HEK293 (cell line): ENCODE results near the gene NEAT1.

Source experiments
- GLIS1 ChIP-seq: fragments of 450-650 bp; formaldehyde crosslinking; IDR thresholded peaks from 2 replicates; pipeline ENCODE4 v1.5.1; 2016; ENCODE audit warnings: missing biosample characterization, missing genetic modification characterization
- KLF9 ChIP-seq: fragments of 450-650 bp; formaldehyde crosslinking; IDR thresholded peaks from 2 replicates; pipeline ENCODE4 v1.5.1; 2016; ENCODE audit warnings: missing biosample characterization, missing genetic modification characterization, low read depth
- MEIS1 ChIP-seq: sonication (generic); formaldehyde crosslinking; IDR thresholded peaks from 2 replicates; pipeline ENCODE4 v1.8.1; 2022; ENCODE audit warnings: missing genetic modification reagents, mild to moderate bottlenecking, borderline replicate concordance
- ZBTB17 ChIP-seq: fragments of 450-650 bp; formaldehyde crosslinking; IDR thresholded peaks from 2 replicates; pipeline ENCODE4 v1.5.1; 2016; ENCODE audit warnings: missing biosample characterization, missing genetic modification characterization
- ZNF10 ChIP-seq: fragments of 450-650 bp; formaldehyde crosslinking; IDR thresholded peaks from 2 replicates; pipeline ENCODE4 v1.5.1; 2017; ENCODE audit warnings: missing biosample characterization, missing genetic modification characterization
- ZNF114 ChIP-seq: fragments of 450-650 bp; formaldehyde crosslinking; IDR thresholded peaks from 2 replicates; pipeline ENCODE4 v1.5.0; 2017; ENCODE audit warnings: missing biosample characterization, missing genetic modification characterization
- ZNF169 ChIP-seq: fragments of 450-650 bp; formaldehyde crosslinking; IDR thresholded peaks from 2 replicates; pipeline ENCODE4 v1.5.1; 2016; ENCODE audit warnings: missing biosample characterization, missing genetic modification characterization
- ZNF174 ChIP-seq: fragments of 450-650 bp; formaldehyde crosslinking; IDR thresholded peaks from 2 replicates; pipeline ENCODE4 v1.5.0; 2017; ENCODE audit warnings: missing biosample characterization, mild to moderate bottlenecking, missing genetic modification characterization
- ZNF202 ChIP-seq: fragments of 450-650 bp; formaldehyde crosslinking; IDR thresholded peaks from 2 replicates; pipeline ENCODE4 v1.5.1; 2016; ENCODE audit warnings: missing biosample characterization, missing genetic modification characterization, borderline replicate concordance
- ZNF426 ChIP-seq: fragments of 450-650 bp; formaldehyde crosslinking; IDR thresholded peaks from 2 replicates; pipeline ENCODE4 v1.5.1; 2017; ENCODE audit warnings: missing biosample characterization, missing genetic modification characterization, mild to moderate bottlenecking, inconsistent platforms, moderate library complexity
- ZNF473 ChIP-seq: fragments of 450-650 bp; formaldehyde crosslinking; IDR thresholded peaks from 2 replicates; pipeline ENCODE4 v1.5.1; 2017; ENCODE audit warnings: missing biosample characterization, missing genetic modification characterization
- ZNF514 ChIP-seq: fragments of 450-650 bp; formaldehyde crosslinking; IDR thresholded peaks from 2 replicates; pipeline ENCODE4 v1.5.1; 2016; ENCODE audit warnings: missing biosample characterization, missing genetic modification characterization
- ZNF600 ChIP-seq: fragments of 450-650 bp; formaldehyde crosslinking; IDR thresholded peaks from 2 replicates; pipeline ENCODE4 v1.5.1; 2016; ENCODE audit warnings: missing biosample characterization, missing genetic modification characterization
- ZNF677 ChIP-seq: fragments of 450-650 bp; IDR thresholded peaks from 2 replicates; pipeline ENCODE4 v1.5.0; 2018; ENCODE audit warnings: missing biosample characterization, mild to moderate bottlenecking, missing genetic modification characterization, moderate library complexity
- ZNF707 ChIP-seq: fragments of 450-650 bp; formaldehyde crosslinking; IDR thresholded peaks from 2 replicates; pipeline ENCODE4 v1.5.1; 2016; ENCODE audit warnings: missing biosample characterization, missing genetic modification characterization
- ZNF76 ChIP-seq: fragments of 450-650 bp; formaldehyde crosslinking; IDR thresholded peaks from 2 replicates; pipeline ENCODE4; 2016; ENCODE audit warnings: low read depth, missing biosample characterization, missing genetic modification characterization, borderline replicate concordance
- TF ChIP-seq, protein P1 (sequence below): fragments of 450-650 bp; formaldehyde crosslinking; IDR thresholded peaks from 2 replicates; pipeline ENCODE4 v1.5.1; 2016; ENCODE audit warnings: missing biosample characterization, missing genetic modification characterization, borderline replicate concordance
- TF ChIP-seq, protein P2 (sequence below): fragments of 450-650 bp; formaldehyde crosslinking; IDR thresholded peaks from 2 replicates; pipeline ENCODE4 v1.5.1; 2016; ENCODE audit warnings: missing biosample characterization, missing genetic modification characterization
- TF ChIP-seq, protein P3 (sequence below): fragments of 450-650 bp; formaldehyde crosslinking; IDR thresholded peaks from 2 replicates; pipeline ENCODE4 v1.5.1; 2016; ENCODE audit warnings: missing biosample characterization, missing genetic modification characterization
- TF ChIP-seq, protein P4 (sequence below): fragments of 450-650 bp; formaldehyde crosslinking; IDR thresholded peaks from 2 replicates; pipeline ENCODE4 v1.5.1; 2016; ENCODE audit warnings: missing biosample characterization, missing genetic modification characterization, borderline replicate concordance
- TF ChIP-seq, protein P5 (sequence below): fragments of 450-650 bp; formaldehyde crosslinking; IDR thresholded peaks from 2 replicates; pipeline ENCODE4 v1.5.1; 2016; ENCODE audit warnings: missing biosample characterization, missing genetic modification characterization

NEAT1 gene

DNA sequence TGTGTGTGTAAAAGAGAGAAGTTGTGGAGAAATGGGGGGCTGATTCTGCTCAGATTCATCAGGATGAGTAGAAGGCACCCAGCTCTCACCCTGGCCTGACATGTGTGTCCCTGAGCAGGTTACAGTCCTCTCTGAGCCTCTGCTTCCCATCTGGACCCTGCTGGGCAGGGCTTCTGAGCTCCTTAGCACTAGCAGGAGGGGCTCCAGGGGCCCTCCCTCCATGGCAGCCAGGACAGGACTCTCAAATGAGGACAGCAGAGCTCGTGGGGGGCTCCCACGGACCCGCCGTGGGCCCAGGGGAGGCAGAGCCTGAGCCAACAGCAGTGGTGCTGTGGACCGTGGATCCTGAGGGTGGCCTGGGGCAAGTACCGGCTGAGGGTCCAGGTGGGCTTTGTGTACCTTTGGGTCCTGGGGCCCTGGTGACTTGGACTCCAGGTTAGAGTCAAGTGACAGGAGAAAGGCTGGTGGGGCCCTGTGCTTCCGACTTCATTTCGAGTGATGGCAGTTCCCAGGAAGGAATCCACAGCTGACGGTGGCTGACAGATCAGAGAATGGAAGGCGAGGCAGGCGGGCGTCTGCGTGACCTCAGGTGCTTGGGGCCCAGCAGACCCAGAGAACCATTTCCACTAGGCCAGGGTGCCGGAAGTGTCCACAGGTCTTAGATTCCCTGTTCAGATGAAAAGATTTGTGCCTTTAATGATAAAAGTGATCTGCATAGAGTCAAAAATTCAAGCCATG, 21.9 kb downstream of the NEAT1 start (continued):
- no peak for TF ChIP-seq ZNF169 (tag by site-specific recombination)
- TF ChIP-seq ZNF76 (tag by site-specific recombination), result no peak
- TF ChIP-seq ZNF426 (tag by site-specific recombination), result no peak
- TF ChIP-seq, protein P1, sequence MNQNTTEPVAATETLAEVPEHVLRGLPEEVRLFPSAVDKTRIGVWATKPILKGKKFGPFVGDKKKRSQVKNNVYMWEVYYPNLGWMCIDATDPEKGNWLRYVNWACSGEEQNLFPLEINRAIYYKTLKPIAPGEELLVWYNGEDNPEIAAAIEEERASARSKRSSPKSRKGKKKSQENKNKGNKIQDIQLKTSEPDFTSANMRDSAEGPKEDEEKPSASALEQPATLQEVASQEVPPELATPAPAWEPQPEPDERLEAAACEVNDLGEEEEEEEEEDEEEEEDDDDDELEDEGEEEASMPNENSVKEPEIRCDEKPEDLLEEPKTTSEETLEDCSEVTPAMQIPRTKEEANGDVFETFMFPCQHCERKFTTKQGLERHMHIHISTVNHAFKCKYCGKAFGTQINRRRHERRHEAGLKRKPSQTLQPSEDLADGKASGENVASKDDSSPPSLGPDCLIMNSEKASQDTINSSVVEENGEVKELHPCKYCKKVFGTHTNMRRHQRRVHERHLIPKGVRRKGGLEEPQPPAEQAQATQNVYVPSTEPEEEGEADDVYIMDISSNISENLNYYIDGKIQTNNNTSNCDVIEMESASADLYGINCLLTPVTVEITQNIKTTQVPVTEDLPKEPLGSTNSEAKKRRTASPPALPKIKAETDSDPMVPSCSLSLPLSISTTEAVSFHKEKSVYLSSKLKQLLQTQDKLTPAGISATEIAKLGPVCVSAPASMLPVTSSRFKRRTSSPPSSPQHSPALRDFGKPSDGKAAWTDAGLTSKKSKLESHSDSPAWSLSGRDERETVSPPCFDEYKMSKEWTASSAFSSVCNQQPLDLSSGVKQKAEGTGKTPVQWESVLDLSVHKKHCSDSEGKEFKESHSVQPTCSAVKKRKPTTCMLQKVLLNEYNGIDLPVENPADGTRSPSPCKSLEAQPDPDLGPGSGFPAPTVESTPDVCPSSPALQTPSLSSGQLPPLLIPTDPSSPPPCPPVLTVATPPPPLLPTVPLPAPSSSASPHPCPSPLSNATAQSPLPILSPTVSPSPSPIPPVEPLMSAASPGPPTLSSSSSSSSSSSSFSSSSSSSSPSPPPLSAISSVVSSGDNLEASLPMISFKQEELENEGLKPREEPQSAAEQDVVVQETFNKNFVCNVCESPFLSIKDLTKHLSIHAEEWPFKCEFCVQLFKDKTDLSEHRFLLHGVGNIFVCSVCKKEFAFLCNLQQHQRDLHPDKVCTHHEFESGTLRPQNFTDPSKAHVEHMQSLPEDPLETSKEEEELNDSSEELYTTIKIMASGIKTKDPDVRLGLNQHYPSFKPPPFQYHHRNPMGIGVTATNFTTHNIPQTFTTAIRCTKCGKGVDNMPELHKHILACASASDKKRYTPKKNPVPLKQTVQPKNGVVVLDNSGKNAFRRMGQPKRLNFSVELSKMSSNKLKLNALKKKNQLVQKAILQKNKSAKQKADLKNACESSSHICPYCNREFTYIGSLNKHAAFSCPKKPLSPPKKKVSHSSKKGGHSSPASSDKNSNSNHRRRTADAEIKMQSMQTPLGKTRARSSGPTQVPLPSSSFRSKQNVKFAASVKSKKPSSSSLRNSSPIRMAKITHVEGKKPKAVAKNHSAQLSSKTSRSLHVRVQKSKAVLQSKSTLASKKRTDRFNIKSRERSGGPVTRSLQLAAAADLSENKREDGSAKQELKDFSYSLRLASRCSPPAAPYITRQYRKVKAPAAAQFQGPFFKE (tag by site-specific recombination), result no peak
- TF ChIP-seq, protein P2, sequence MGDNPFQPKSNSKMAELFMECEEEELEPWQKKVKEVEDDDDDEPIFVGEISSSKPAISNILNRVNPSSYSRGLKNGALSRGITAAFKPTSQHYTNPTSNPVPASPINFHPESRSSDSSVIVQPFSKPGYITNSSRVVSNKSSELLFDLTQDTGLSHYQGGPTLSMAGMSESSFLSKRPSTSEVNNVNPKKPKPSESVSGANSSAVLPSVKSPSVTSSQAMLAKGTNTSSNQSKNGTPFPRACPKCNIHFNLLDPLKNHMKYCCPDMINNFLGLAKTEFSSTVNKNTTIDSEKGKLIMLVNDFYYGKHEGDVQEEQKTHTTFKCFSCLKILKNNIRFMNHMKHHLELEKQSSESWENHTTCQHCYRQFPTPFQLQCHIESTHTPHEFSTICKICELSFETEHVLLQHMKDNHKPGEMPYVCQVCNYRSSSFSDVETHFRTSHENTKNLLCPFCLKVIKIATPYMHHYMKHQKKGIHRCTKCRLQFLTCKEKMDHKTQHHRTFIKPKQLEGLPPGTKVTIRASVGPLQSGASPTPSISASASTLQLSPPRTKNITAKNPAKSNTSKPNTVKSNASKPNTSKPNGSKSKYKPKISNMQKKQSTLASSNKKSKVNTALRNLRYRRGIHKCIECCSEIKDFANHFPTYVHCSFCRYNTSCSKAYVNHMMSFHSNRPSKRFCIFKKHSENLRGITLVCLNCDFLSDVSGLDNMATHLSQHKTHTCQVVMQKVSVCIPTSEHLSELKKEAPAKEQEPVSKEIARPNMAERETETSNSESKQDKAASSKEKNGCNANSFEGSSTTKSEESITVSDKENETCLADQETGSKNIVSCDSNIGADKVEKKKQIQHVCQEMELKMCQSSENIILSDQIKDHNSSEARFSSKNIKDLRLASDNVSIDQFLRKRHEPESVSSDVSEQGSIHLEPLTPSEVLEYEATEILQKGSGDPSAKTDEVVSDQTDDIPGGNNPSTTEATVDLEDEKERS (tag by site-specific recombination), result no peak
- no peak for TF ChIP-seq KLF9
- TF ChIP-seq MEIS1 (CRISPR knock-in tag), result no peak
- peak; percentile 31; the same call in 1 of the 2 replicates for TF ChIP-seq GLIS1 (tag by site-specific recombination)
- no peak for TF ChIP-seq ZNF473 (tag by site-specific recombination)
- no peak for TF ChIP-seq ZNF707 (tag by site-specific recombination)
- no peak for TF ChIP-seq ZNF10
- no peak for TF ChIP-seq ZNF600 (tag by site-specific recombination)
- TF ChIP-seq, protein P3, sequence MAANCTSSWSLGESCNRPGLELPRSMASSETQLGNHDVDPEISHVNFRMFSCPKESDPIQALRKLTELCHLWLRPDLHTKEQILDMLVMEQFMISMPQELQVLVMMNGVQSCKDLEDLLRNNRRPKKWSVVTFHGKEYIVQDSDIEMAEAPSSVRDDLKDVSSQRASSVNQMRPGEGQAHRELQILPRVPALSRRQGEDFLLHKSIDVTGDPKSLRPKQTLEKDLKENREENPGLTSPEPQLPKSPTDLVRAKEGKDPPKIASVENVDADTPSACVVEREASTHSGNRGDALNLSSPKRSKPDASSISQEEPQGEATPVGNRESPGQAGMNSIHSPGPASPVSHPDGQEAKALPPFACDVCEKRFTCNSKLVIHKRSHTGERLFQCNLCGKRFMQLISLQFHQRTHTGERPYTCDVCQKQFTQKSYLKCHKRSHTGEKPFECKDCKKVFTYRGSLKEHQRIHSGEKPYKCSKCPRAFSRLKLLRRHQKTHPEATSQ (tag by site-specific recombination), result no peak
- no peak for TF ChIP-seq ZNF174 (tag by site-specific recombination)
- peak; percentile 10; the same call in 1 of the 2 replicates for TF ChIP-seq ZBTB17 (tag by site-specific recombination)
- TF ChIP-seq ZNF514, result no peak
- TF ChIP-seq, protein P4, sequence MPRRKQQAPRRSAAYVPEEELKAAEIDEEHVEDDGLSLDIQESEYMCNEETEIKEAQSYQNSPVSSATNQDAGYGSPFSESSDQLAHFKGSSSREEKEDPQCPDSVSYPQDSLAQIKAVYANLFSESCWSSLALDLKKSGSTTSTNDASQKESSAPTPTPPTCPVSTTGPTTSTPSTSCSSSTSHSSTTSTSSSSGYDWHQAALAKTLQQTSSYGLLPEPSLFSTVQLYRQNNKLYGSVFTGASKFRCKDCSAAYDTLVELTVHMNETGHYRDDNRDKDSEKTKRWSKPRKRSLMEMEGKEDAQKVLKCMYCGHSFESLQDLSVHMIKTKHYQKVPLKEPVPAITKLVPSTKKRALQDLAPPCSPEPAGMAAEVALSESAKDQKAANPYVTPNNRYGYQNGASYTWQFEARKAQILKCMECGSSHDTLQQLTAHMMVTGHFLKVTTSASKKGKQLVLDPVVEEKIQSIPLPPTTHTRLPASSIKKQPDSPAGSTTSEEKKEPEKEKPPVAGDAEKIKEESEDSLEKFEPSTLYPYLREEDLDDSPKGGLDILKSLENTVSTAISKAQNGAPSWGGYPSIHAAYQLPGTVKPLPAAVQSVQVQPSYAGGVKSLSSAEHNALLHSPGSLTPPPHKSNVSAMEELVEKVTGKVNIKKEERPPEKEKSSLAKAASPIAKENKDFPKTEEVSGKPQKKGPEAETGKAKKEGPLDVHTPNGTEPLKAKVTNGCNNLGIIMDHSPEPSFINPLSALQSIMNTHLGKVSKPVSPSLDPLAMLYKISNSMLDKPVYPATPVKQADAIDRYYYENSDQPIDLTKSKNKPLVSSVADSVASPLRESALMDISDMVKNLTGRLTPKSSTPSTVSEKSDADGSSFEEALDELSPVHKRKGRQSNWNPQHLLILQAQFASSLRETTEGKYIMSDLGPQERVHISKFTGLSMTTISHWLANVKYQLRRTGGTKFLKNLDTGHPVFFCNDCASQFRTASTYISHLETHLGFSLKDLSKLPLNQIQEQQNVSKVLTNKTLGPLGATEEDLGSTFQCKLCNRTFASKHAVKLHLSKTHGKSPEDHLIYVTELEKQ (tag by site-specific recombination), result no peak
- TF ChIP-seq, protein P5, sequence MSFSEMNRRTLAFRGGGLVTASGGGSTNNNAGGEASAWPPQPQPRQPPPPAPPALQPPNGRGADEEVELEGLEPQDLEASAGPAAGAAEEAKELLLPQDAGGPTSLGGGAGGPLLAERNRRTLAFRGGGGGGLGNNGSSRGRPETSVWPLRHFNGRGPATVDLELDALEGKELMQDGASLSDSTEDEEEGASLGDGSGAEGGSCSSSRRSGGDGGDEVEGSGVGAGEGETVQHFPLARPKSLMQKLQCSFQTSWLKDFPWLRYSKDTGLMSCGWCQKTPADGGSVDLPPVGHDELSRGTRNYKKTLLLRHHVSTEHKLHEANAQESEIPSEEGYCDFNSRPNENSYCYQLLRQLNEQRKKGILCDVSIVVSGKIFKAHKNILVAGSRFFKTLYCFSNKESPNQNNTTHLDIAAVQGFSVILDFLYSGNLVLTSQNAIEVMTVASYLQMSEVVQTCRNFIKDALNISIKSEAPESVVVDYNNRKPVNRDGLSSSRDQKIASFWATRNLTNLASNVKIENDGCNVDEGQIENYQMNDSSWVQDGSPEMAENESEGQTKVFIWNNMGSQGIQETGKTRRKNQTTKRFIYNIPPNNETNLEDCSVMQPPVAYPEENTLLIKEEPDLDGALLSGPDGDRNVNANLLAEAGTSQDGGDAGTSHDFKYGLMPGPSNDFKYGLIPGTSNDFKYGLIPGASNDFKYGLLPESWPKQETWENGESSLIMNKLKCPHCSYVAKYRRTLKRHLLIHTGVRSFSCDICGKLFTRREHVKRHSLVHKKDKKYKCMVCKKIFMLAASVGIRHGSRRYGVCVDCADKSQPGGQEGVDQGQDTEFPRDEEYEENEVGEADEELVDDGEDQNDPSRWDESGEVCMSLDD, result no peak
- no peak for TF ChIP-seq ZNF202
- no peak for TF ChIP-seq ZNF677 (tag by site-specific recombination)
- no peak for TF ChIP-seq ZNF114 (tag by site-specific recombination)
